Osteoblast (primary cell): Measurements from ENCODE around the gene CCDC12. TPM values are rescaled to one million over a fixed set of nuclear protein-coding genes. Genes with fewer than 3 reads are reported as not detected.

Source experiments
- DNase-seq: peaks from one replicate; pipeline ENCODE4 v3.0.0; 2011; ENCODE audit warnings: low spot score, mixed read lengths; ENCODE audit not compliant: insufficient read length; ENCODE audit errors: missing footprints
- H2AFZ ChIP-seq: 2 replicates; pipeline ENCODE4 v1.6.0; 2011; ENCODE audit warnings: mild to moderate bottlenecking, low read length
- H3K27ac ChIP-seq: 2 replicates; pipeline ENCODE4 v1.5.1; 2011; ENCODE audit warnings: mild to moderate bottlenecking, low read depth, low read length, moderate library complexity
- H3K27me3 ChIP-seq: 2 replicates; pipeline ENCODE4 v1.6.0; 2012; ENCODE audit warnings: mild to moderate bottlenecking, control low read depth, inconsistent platforms, low read length, moderate library complexity; ENCODE audit not compliant: insufficient read depth
- H3K36me3 ChIP-seq: 2 replicates; pipeline ENCODE4 v1.5.1; 2011; ENCODE audit warnings: mild to moderate bottlenecking, low read length, control low read depth, moderate library complexity; ENCODE audit not compliant: insufficient read depth
- H3K4me1 ChIP-seq: 2 replicates; pipeline ENCODE4 v1.5.1; 2011; ENCODE audit warnings: mild to moderate bottlenecking, low read length, control low read depth, moderate library complexity; ENCODE audit not compliant: insufficient read depth
- H3K4me2 ChIP-seq: 2 replicates; pipeline ENCODE4 v1.6.0; 2011; ENCODE audit warnings: mild to moderate bottlenecking, low read length; ENCODE audit not compliant: insufficient read depth
- H3K4me3 ChIP-seq: fragments of 200-600 bp; sonication (generic); 3 replicates; pipeline ENCODE4 v1.5.1; 2012; ENCODE audit warnings: mild to moderate bottlenecking, low read length, inconsistent platforms; ENCODE audit not compliant: insufficient read depth
- H3K79me2 ChIP-seq: 2 replicates; pipeline ENCODE4 v1.6.0; 2012; ENCODE audit warnings: mild to moderate bottlenecking, low read length, control low read depth, inconsistent platforms; ENCODE audit not compliant: insufficient read depth
- H3K9me3 ChIP-seq: 2 replicates; pipeline ENCODE4 v1.5.1; 2011; ENCODE audit warnings: low read depth, low read length, control low read depth
- H4K20me1 ChIP-seq: 2 replicates; pipeline ENCODE4 v1.6.0; 2012; ENCODE audit warnings: mild to moderate bottlenecking, low read length, control low read depth; ENCODE audit not compliant: insufficient read depth
- total RNA-seq: library from RNA; depleted of rRNA; stranded (reverse); fragments of >200 nt; gene quantifications from 2 replicates; pipeline ENCODE4 v1.2.3, GENCODE V29; 2012
- TF ChIP-seq, protein P1 (sequence below): IDR thresholded peaks from 2 replicates; pipeline ENCODE4 v1.5.1; 2011; ENCODE audit warnings: mild to moderate bottlenecking, low read depth, low read length, moderate library complexity; ENCODE audit errors: extremely low read depth

Gene CCDC12
- total RNA-seq, 1 donor = 20.6 TPM

DNA sequence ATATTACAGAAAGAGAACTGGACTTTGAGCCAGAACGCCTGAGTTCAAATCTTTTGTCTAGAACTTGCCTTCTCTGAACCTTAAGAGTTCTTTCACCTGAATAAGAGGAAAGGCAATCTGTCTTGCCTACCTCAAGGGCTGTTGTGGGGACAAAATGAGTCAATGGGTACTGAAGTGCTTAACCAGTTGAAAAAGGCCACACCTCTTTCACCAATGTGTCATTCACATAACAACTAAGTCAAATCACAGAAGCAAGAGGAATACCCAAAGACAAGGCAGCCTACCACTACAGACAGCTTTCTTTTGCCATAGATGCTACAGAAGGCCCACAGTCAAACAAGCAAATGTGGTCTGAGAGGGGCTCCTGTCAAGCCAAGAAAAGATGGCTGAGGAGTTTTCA is 42.7 kb upstream of the CCDC12 start:
- H3K79me2 ChIP-seq = peaks cover 44% of the 10 kb centered on the region
- H3K36me3 ChIP-seq = peaks cover 14% of the 10 kb centered on the region
- H2AFZ ChIP-seq = no peak overlapping the region
- peaks cover 23% of the 10 kb centered on the region for H3K4me1 ChIP-seq
- peaks cover 25% of the 10 kb centered on the region for H4K20me1 ChIP-seq
- no peak overlapping the region for H3K4me3 ChIP-seq
- H3K27me3 ChIP-seq = no peaks in the 10 kb centered on the region
- TF ChIP-seq, protein P1, sequence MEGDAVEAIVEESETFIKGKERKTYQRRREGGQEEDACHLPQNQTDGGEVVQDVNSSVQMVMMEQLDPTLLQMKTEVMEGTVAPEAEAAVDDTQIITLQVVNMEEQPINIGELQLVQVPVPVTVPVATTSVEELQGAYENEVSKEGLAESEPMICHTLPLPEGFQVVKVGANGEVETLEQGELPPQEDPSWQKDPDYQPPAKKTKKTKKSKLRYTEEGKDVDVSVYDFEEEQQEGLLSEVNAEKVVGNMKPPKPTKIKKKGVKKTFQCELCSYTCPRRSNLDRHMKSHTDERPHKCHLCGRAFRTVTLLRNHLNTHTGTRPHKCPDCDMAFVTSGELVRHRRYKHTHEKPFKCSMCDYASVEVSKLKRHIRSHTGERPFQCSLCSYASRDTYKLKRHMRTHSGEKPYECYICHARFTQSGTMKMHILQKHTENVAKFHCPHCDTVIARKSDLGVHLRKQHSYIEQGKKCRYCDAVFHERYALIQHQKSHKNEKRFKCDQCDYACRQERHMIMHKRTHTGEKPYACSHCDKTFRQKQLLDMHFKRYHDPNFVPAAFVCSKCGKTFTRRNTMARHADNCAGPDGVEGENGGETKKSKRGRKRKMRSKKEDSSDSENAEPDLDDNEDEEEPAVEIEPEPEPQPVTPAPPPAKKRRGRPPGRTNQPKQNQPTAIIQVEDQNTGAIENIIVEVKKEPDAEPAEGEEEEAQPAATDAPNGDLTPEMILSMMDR = no peak
- no peaks in the 10 kb centered on the region for H3K9me3 ChIP-seq
- no peak overlapping the region for H3K27ac ChIP-seq
- H3K4me2 ChIP-seq = no peak overlapping the region
- DNase-seq = peak; percentile 66

DNA sequence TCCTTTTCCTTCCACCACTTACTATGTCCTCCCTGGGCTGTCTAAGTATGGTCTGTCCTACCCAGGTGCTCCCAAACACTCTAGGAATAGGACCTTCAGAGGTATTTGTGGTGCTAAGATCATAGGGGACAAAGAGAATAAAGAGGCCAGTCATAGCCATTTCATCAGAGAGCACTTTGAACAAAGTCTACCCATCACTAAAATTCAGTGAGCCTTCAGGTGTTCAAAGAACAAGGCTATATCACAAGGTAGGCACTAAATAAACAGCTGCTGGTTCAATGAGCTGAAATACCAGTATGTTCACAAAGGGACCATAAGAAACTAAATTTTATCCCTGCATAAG is 41.7 kb upstream of the CCDC12 start:
- Histone ChIP-seq H3K4me2 (no peak overlapping the region), H3K4me3 (no peak overlapping the region), H3K27me3 (no peaks in the 10 kb centered on the region), H3K4me1 (peaks cover 23% of the 10 kb centered on the region), H4K20me1 (peaks cover 22% of the 10 kb centered on the region), H3K9me3 (no peaks in the 10 kb centered on the region), H3K27ac (peak overlapping the region; percentile 66), H3K79me2 (peaks cover 36% of the 10 kb centered on the region), H2AFZ (no peak overlapping the region), H3K36me3 (peaks cover 14% of the 10 kb centered on the region)
- peak; percentile 10 for DNase-seq
- TF ChIP-seq, protein P1 = no peak

DNA sequence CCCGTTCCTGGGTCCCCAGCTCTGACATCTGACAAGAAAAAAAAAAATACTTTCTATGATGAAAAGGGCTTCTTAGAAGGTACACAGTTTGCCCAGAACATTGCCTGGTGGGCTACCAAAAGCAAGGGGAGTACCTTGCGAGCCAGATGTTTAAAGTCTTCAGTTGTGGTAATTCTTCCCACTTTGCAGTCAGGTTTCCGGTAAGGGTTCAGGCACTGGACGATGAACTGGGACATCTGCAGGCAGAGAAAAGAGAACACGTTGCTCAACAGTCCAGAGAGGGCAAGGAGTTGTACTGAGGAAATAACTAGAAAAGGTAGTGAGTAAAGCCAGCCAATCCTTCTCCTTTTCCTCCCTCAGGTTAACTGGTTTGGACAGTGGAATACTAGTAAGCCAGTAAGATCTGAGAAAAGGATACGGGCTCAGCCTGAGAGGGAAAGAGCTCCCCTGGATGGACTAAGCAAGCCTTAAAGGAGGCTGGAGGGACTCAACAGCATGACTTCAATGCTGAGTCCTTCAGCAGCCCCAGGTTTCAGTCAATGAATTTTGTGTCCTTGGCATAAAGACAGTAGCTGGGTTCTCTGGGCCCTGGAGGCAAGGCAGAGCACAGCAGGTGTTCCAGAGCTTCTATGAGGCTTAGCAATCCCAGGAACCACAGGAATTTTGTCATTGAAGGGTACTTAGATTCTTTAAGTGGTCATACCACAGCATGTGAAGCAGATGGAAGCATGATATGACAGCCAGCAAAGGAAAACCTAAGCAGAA is 41.1 kb upstream of the CCDC12 start:
- Histone ChIP-seq H3K4me3 (no peak overlapping the region), H3K27me3 (no peaks in the 10 kb centered on the region), H3K27ac (peak overlapping the region; percentile 66), H3K4me1 (peaks cover 23% of the 10 kb centered on the region), H3K36me3 (peaks cover 14% of the 10 kb centered on the region), H3K79me2 (peaks cover 33% of the 10 kb centered on the region), H2AFZ (no peak overlapping the region), H3K9me3 (no peaks in the 10 kb centered on the region), H3K4me2 (peak overlapping the region; percentile 73), H4K20me1 (peaks cover 20% of the 10 kb centered on the region)
- DNase-seq = peak; percentile 22
- TF ChIP-seq, protein P1 = no peak

DNA sequence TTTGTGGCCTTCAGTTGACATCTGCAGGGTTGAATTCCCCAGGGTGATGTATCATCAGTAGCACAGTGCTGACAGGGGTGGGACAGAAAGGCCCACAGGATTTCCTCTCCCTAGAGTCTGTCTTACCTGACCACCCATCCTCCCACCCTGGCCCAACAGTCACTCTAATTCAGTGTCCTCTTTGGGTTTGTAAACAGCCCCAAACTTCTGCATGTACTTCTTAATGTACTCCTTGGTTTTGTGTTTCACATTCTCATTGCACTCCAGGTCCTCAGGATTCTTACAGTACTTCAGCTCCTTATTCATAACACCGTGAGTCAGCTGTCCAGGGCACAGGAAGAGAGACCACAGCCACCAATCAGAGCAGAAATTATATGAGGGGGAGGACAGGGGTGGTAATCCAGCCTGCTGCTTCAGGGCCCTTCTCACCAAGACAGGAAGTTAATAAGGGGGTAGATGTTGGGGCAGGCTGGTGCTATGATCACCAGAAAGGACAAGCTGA is 40.4 kb upstream of the CCDC12 start:
- H3K36me3 ChIP-seq = peaks cover 14% of the 10 kb centered on the region
- peaks cover 28% of the 10 kb centered on the region for H3K79me2 ChIP-seq
- peak; percentile 93 for DNase-seq
- TF ChIP-seq, protein P1 = no peak
- H3K4me2 ChIP-seq = peak overlapping the region; percentile 73
- H4K20me1 ChIP-seq = peaks cover 19% of the 10 kb centered on the region
- H2AFZ ChIP-seq = no peak overlapping the region
- peaks cover 19% of the 10 kb centered on the region for H3K4me1 ChIP-seq
- H3K27ac ChIP-seq = peak overlapping the region; percentile 66
- H3K4me3 ChIP-seq = peak overlapping the region; percentile 22
- no peaks in the 10 kb centered on the region for H3K27me3 ChIP-seq
- H3K9me3 ChIP-seq = no peaks in the 10 kb centered on the region
